OCI-M2 (cell line): ENCODE measurements around the gene ACADM.
A peak's percentile ranks its signal among the peaks of the same experiment; 100 is the strongest.
"Not testable (repeated sequence)": the region's sequence is repeated elsewhere in the genome, so short reads cannot be mapped to it uniquely, and the experiment has no call there.

Source experiments
- DNase-seq: peaks from one replicate; lab custom pipeline; 2025; ENCODE audit not compliant: unreplicated experiment; lab: John Stamatoyannopoulos, UW

ACADM gene

DNA sequence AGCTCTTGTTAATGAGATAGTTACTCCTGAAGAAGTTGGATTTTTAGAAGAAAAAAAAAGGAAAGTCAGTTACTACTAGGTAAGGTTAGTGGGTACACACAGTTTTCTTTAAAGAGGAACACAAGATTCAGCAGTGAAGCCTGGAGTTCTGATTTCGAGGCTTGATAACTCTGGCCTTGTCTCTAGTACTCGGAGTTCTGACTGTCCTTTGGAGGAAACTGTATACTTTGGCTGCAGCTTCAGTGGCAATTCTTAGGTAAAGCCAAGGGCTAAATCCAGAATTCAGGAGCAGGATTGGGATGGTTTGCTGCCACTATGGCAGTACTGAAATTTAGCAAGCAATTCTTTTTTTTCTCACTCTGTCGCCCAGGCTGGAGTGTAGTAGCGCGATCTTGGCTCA, 9.2 kb downstream of the ACADM start:
- no peak for DNase-seq

DNA sequence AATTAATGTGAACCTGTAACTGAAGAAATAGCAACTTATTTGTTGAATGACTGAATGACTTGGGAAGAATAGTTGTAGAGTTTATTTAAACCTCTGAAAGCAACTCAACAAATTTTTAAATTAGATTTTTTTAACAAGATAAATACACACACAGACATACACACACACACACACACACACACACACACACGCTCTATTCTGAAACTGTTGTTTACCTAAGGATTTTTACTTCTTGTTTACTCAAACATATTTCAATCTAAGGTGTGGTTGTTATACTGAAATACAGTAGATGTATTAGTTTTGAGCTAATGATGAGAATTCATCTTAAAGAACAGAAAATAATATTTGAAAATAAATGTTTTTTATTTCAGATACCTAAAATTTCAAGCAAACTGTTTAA, 11.5 kb downstream of the ACADM start:
- DNase-seq = no peak

- DNase-seq = no peak
Measured at GRCh38 chr1:75742047-75742625, 17.6 kb downstream of the ACADM start.

GRCh38 chr1:75745276-75745675, 20.8 kb downstream of the ACADM start:
- no peak for DNase-seq

- not testable (repeated sequence) for DNase-seq
Measured at GRCh38 chr1:75757210-75757609, 32.7 kb downstream of the ACADM start.

DNA sequence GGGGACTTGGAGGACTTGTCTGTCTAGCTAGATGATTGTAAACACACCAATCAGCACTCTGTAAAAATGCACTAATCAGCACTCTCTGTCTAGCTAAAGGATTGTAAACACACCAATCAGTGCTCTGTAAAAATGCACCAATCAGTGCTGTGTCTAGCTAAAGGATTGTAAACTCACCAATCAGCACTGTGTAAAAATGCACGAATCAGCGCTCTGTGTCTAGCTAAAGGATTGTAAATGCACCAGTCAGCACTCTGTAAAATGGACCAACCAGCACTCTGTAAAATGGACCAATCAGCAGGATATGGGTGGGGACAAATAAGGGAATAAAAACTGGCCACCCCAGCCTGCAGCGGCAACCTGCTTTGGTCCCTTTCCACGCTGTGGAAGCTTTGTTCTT, 34.0 kb downstream of the ACADM start:
- DNase-seq = not testable (repeated sequence)

- no peak for DNase-seq
Measured at GRCh38 chr1:75764057-75764655, 39.6 kb downstream of the ACADM start.

GRCh38 chr1:75765697-75766355, 41.3 kb downstream of the ACADM start:
- DNase-seq = no peak

GRCh38 chr1:75768016-75768415, 43.5 kb downstream of the ACADM start:
- no peak for DNase-seq

GRCh38 chr1:75770761-75771160, 46.3 kb downstream of the ACADM start:
- no peak for DNase-seq

- DNase-seq = no peak
Measured at GRCh38 chr1:75771978-75772377, 47.5 kb downstream of the ACADM start.

DNA sequence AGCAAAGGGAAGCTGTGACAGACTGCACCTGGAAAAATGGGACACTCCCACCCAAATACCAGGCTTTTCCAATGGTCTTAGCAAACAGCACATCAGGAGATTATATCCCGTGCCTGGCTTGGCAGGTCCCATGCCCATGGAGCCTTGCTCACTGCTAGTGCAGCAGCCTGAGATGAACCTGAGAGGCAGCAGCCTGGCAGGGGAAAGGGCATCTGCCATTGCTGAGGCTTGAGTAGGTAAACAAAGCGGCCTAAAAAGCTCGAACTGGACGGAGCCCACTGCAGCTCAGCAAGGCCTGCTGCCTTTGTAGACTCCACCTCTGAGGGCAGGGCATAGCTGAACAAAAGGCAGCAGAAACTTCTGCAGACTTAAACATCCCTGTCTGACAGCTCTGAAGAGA, 53.3 kb downstream of the ACADM start:
- DNase-seq = not testable (repeated sequence)

DNA sequence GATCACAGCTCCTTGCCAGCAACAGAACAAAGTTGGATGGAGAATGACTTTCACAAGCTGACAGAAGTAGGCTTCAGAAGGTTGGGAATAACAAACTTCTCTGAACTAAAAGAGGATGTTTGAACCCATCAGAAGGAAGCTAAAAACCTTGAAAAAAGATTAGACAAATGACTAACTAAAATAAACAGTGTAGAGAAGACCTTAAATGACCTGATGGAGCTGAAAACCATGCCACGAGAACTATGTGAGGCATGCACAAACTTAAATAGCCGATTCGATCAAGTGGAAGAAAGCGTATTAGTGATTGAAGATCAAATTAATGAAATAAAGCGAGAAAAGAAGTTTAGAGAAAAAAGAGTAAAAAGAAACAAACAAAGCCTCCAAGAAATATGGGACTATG, 54.2 kb downstream of the ACADM start:
- DNase-seq = not testable (repeated sequence)

DNA sequence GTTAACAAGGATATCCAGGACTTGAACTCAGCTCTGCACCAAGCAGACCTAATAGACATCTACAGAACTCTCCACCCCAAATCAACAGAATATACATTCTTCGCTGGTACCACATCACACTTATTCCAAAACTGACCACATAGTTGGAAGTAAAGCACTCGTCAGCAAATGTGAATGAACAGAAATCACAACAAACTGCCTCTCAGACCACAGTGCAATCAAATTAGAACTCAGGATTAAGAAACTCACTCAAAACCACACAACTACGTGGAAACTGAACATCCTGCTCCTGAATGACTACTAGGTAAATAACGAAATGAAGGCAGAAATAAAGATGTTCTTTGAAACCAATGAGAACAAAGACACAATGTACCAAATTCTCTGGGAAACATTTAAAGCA, 55.7 kb downstream of the ACADM start:
- DNase-seq = not testable (repeated sequence)

GRCh38 chr1:75783920-75784319, 59.4 kb downstream of the ACADM start:
- DNase-seq = not testable (repeated sequence)

DNA sequence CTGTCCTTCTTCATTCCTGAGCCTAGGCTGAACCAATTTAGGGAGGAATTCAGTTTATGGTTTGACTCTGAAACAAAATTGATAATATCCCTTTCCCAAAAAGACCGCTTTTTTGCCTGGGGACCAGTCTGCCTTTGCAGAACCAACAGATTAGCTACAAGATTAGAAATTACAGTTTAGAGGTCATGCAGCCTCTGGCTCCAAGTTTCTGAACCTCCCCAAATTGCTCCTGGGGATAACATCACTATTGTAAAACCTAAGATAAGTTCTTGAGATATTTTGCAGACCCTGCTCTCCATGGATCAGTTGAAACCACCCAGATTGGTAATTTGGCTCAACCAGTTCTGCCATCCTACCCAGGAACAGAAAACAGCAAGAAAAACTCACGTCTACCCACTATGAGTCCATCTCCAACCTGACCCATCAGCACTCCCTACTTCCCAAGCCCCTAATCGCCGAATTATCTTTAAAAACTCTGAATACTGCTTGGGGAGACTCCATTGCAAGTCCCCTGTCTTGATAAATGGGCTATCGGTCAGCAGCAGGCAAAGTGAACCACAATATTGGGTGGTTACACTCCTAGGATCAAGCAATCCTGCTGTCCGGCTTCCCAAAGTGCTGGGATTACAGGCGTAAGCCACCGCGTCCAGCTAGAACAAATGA, 60.9 kb downstream of the ACADM start:
- no peak for DNase-seq

GRCh38 chr1:75785983-75786853, 61.7 kb downstream of the ACADM start, which contains the start of gene RABGGTB:
RABGGTB (plus strand) TSS chr1:75786256; CDS start chr1:75786272, 16 bp downstream.
- DNase-seq = peak; percentile 82

GRCh38 chr1:75786901-75787493, 62.5 kb downstream of the ACADM start:
- DNase-seq = no peak

DNA sequence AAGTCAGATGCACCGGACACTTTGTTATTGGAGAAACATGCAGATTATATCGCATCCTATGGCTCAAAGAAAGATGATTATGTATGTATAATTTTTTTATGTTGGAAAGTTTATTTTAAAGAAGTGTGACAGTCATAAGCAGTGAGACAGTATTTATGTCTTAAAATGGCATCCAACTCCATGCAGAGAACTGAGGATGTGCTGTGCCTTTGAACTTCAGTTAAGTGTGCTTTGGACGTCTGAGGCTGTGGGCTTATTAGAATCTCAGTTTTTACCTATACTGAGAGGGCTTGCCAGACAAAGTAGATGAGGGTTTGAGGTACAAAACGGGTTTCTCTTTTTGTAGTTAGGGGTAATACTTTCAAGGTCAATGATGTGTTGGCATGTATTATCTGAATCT, 63.0 kb downstream of the ACADM start:
- DNase-seq = no peak

GRCh38 chr1:75789988-75790387, 65.5 kb downstream of the ACADM start:
- no peak for DNase-seq

DNA sequence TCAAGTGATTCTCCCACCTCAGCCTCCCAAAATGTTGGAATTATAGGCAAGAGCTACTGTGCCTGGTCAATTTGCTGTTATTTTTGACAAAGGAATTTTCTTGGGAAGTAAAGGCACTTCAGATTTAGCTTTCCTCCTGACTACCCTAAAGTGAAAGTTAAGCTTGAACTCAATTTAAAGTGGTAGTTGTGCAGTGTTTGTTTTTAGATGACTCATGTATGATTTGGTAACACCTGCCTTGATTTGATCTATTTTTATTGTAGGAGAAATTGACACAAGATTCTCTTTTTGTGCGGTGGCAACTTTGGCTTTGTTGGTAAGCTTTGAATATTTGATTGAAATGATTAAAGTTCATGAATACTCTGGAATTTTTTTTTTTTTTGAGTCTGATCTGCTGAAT, 66.5 kb downstream of the ACADM start:
- no peak for DNase-seq
